ENCODE measurements around the gene RAB11FIP5.

Gene RAB11FIP5

GRCh38 chr2:73072416-73072815 lies 40.3 kb downstream of the RAB11FIP5 start:
- TF ChIP-seq CTCF (IDR thresholded peaks at IDR 0.05; ENCODE audit: insufficient read depth, low read depth, low read length, missing control alignments) = no peak
- no peak for DNase-seq (ENCODE audit: low read depth)
- H3K4me3 ChIP-seq (ENCODE audit: low read depth, low read length) = peak overlapping the region; percentile 67

- H3K4me3 ChIP-seq (ENCODE audit: low read depth, low read length) = peak overlapping the region; percentile 67
- no peak for TF ChIP-seq CTCF (IDR thresholded peaks at IDR 0.05; ENCODE audit: insufficient read depth, low read depth, low read length, missing control alignments)
- DNase-seq (ENCODE audit: low read depth) = peak; percentile 57
Observed at GRCh38 chr2:73072129-73072395, 40.7 kb downstream of the RAB11FIP5 start.

GRCh38 chr2:73071360-73072128 lies 41.2 kb downstream of the RAB11FIP5 start, which contains the start of gene SFXN5:
Gene SFXN5, minus strand, starts transcription at chr2:73071712. Its CDS starts 7 bp downstream, at chr2:73071705.
- TF ChIP-seq CTCF (IDR thresholded peaks at IDR 0.05; ENCODE audit: insufficient read depth, low read depth, low read length, missing control alignments) = no peak
- peak within 1 kb of the TSS; percentile 67 for H3K4me3 ChIP-seq (ENCODE audit: low read depth, low read length)
- DNase-seq (ENCODE audit: low read depth) = peak; percentile 97

GRCh38 chr2:73070643-73071359 lies 41.9 kb downstream of the RAB11FIP5 start:
- no peak for TF ChIP-seq CTCF (IDR thresholded peaks at IDR 0.05; ENCODE audit: insufficient read depth, low read depth, low read length, missing control alignments)
- peak overlapping the region; percentile 67 for H3K4me3 ChIP-seq (ENCODE audit: low read depth, low read length)
- peak; percentile 30 for DNase-seq (ENCODE audit: low read depth)

- DNase-seq (ENCODE audit: low read depth) = no peak
- no peak for TF ChIP-seq CTCF (IDR thresholded peaks at IDR 0.05; ENCODE audit: insufficient read depth, low read depth, low read length, missing control alignments)
Observed at GRCh38 chr2:73069855-73070642, 42.7 kb downstream of the RAB11FIP5 start.

GRCh38 chr2:73069041-73069854 lies 43.5 kb downstream of the RAB11FIP5 start:
- no peak overlapping the region for H3K4me3 ChIP-seq (ENCODE audit: low read depth, low read length)
- no peak for TF ChIP-seq CTCF (IDR thresholded peaks at IDR 0.05; ENCODE audit: insufficient read depth, low read depth, low read length, missing control alignments)

More at GRCh38 chr2:73069855-73070642, 42.7 kb downstream of the RAB11FIP5 start:
- peak overlapping the region; percentile 67 for H3K4me3 ChIP-seq (ENCODE audit: low read depth, low read length)

More at GRCh38 chr2:73069041-73069854, 43.5 kb downstream of the RAB11FIP5 start:
- DNase-seq (ENCODE audit: low read depth) = no peak

Measured in GM12865 (cell line).